Psoas muscle (tissue), 8 donors: Measurements from ENCODE around the gene UNCX. TPM values are rescaled to one million over a fixed set of nuclear protein-coding genes. Genes with fewer than 3 reads are reported as not detected.
A peak's percentile ranks its signal among the peaks of the same experiment; 100 is the strongest.

Source experiments
- ATAC-seq, 4 donors: fragments of 200-7000 bp; cut with Tn5 transposase; one replicate each; pipeline ENCODE4 v1.9.1; 2020; ENCODE audit warnings: moderate library complexity in 3 of 4, mild to moderate bottlenecking in 2 of 4
- DNase-seq, 2 donors: peaks; one replicate each; pipeline ENCODE4 v3.0.0-alpha.2; 2020
- H3K27ac ChIP-seq: fragments of 200-600 bp; one replicate; pipeline ENCODE4 v1.8.0; 2022
- H3K27me3 ChIP-seq, 3 donors: fragments of 200-600 bp in 1 of 3; one replicate each; pipeline versions ENCODE4 v1.6.1 to v1.8.0; 2013 to 2022; ENCODE audit warnings: low read length in 2 of 3, mild to moderate bottlenecking in 2 of 3, moderate library complexity in 1 of 3; ENCODE audit not compliant: insufficient read depth in 3 of 3
- H3K36me3 ChIP-seq, 2 donors: fragments of 200-600 bp in 1 of 2; one replicate each; pipeline versions ENCODE4 v1.6.1 to v1.8.0; 2013 to 2022; ENCODE audit warnings: low read depth in 1 of 2, mild to moderate bottlenecking in 1 of 2, moderate library complexity in 1 of 2; ENCODE audit not compliant: insufficient read depth in 1 of 2
- H3K4me1 ChIP-seq: fragments of 200-600 bp; one replicate; pipeline ENCODE4 v1.8.0; 2022
- H3K4me3 ChIP-seq: fragments of 200-600 bp; one replicate; pipeline ENCODE4 v1.8.0; 2022; ENCODE audit warnings: mild to moderate bottlenecking
- H3K9me3 ChIP-seq: fragments of 200-600 bp; one replicate; pipeline ENCODE4 v1.8.0; 2022
- WGBS, 3 donors: extraction: QIAGEN DNeasy Blood & Tissue Kit; methylation state at CpG; one replicate each; pipeline versions ENCODE4 v1.1.6 to v1.1.7; 2013; 5-methylcytosine and 5-hydroxymethylcytosine counted together
- intact Hi-C, 2 donors: fragments of 100-400 bp; cut with DNase I; formaldehyde crosslinking; loops; one replicate each; pipeline versions ENCODE4 v1.11.0 to v1.14.2; 2022
- polyA plus RNA-seq, 3 donors: library from polyadenylated mRNA; stranded (reverse); fragments of 200-250 nt; gene quantifications; one replicate each; pipeline ENCODE4 v1.2.3, GENCODE V29; 2013
- total RNA-seq, 4 donors: library from RNA; stranded (reverse); fragmentation: NEBNext Ultra II Directional in 2 of 4; extraction: Animal tissue kit (Norgen Biotek cat#: 25700) in 2 of 4; gene quantifications; one replicate each; pipeline versions ENCODE4 v1.2.1 to v1.2.4, GENCODE V29; 2021 to 2023
- TF ChIP-seq, protein P1 (sequence below): fragments of 200-600 bp; IDR thresholded peaks from one replicate; pipeline ENCODE4 v1.8.0; 2022; ENCODE audit warnings: antibody characterized with exemption
- donor health status: healthy with polysubstance abuse.
- donor health status: DM: no; HTN: no; CAD: no; lungs with moderate emphysema.
- donor health status: Bipolar disorder and iron deficiency.
- donor health status: healthy.
- donor health status: DM: yes; HTN: yes; CAD: no.
- donor health status: DM: no; HTN: no; CAD: no.
- donor health status: DM: no; HTN: no; CAD: no.
- donor health status: DM: yes; HTN: yes; CAD: no.

Gene UNCX
- total and polyA plus RNA-seq, 7 donors, result not detected

GRCh38 chr7:1248916-1249581 lies 16.4 kb downstream of the UNCX start:
- Histone ChIP-seq H3K9me3 (no peaks in the 10 kb centered on the region), H3K27me3 (peaks cover 0 to 90% (median 33%) of the 10 kb centered on the region in 3 donors), H3K36me3 (no peaks in the 10 kb centered on the region), H3K4me3 (no peak overlapping the region), H3K4me1 (peaks cover 15% of the 10 kb centered on the region), H3K27ac (no peak overlapping the region)
- ATAC-seq (no peak), DNase-seq (peak in 1 of 2 donors; percentile 4)
- intact Hi-C loops, result no loop called here
- TF ChIP-seq, protein P1, sequence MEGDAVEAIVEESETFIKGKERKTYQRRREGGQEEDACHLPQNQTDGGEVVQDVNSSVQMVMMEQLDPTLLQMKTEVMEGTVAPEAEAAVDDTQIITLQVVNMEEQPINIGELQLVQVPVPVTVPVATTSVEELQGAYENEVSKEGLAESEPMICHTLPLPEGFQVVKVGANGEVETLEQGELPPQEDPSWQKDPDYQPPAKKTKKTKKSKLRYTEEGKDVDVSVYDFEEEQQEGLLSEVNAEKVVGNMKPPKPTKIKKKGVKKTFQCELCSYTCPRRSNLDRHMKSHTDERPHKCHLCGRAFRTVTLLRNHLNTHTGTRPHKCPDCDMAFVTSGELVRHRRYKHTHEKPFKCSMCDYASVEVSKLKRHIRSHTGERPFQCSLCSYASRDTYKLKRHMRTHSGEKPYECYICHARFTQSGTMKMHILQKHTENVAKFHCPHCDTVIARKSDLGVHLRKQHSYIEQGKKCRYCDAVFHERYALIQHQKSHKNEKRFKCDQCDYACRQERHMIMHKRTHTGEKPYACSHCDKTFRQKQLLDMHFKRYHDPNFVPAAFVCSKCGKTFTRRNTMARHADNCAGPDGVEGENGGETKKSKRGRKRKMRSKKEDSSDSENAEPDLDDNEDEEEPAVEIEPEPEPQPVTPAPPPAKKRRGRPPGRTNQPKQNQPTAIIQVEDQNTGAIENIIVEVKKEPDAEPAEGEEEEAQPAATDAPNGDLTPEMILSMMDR, result no peak
- 22 to 27% (median 23%) methylated on average over 19 to 26 of the region's 26 CpGs for WGBS, 3 donors

DNA sequence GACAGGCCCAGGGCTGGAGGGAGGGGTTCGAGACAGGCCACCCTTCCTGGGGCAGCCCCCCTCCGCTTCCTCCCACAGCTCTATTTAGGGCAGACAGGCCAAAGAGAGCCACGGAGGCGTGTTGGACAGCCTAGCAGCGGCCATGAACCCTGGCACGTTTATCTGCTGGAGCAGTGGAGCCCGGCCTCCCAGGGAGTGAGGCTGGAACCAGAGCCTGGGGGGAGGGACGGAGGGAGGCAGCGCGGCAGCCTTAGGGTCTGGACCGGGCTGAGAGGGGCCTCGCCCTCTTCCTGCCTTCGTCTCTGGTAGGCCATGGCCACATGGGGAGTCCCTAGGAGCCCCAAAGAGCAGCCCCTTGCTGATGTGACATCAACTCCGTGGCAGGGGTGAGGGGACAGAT lies 17.1 kb downstream of the UNCX start:
- intact Hi-C loops, result no loop called here
- ATAC-seq, result no peak
- TF ChIP-seq, protein P1, result no peak
- Histone ChIP-seq H3K9me3 (no peaks in the 10 kb centered on the region), H3K27me3 (peaks cover 0 to 91% (median 31%) of the 10 kb centered on the region in 3 donors), H3K4me3 (no peak overlapping the region), H3K4me1 (peaks cover 15% of the 10 kb centered on the region), H3K27ac (no peak overlapping the region), H3K36me3 (no peaks in the 10 kb centered on the region)
- WGBS, 3 donors, result 35 to 43% (median 39%) methylated on average over 11 to 14 of the region's 14 CpGs
- peak; percentile 6 to 40 for DNase-seq

DNA sequence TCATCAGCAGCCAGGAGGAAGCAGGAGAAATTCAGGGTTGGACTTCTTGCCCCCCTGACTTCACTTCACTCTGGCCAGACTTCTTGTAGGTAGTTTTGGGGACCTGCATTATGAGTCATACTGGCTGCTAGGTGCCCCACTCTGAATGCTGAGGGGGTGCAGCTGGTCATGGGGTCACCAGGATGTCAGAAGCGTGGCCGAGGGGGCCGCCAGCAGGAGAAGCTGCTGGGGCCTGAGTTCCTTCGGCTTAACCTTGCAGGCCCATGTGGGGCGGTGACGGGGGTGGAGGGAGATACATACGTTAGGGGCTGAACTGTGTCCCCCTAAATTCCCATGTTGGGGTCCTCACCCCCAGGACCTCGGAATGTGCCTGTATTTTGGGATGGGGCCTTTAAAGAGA lies 18.2 kb downstream of the UNCX start:
- no peak for ATAC-seq
- peaks cover 0 to 91% (median 30%) of the 10 kb centered on the region in 3 donors for H3K27me3 ChIP-seq
- DNase-seq, result peak; percentile 8 to 47

DNA sequence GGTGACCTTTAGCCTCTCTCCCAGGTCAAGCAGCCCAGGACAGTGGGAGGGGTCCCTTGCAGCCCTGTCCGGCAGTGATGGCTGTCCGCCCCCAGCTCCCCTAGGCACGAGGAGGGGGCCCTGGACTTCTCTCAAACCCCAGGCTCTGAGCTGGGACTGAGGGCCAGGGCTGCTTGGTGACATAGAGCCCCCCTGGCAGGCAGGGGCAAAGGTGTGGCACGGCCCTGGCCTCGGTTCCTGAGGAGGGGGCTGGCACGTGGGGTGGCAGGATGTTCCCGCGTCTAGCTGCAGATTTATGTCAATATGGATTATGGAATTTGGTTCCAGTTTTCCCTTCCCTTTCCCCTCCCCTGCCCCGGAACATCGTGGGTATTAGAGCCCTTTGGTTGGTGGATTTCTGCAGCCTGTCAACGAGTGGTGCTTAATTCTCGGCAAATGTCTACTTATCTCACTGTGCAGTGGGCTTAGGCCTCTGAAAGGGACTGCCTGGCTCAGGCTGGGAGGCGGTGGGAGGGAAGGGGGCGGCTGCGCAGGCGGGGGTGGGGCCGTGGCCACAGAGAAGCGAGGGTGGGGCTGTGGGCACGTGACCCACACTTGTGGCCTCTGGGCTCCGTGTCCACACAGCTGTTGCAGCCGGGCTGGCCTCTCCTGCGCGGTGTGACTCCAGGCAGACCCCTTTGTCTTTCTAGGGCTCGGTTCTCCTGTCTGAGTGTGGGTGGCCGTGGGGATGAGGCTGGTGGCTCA lies 19.3 kb downstream of the UNCX start:
- Histone ChIP-seq H3K4me1 (peaks cover 12% of the 10 kb centered on the region), H3K9me3 (no peaks in the 10 kb centered on the region), H3K27me3 (peaks cover 0 to 91% (median 25%) of the 10 kb centered on the region in 3 donors), H3K27ac (no peak overlapping the region), H3K36me3 (no peaks in the 10 kb centered on the region), H3K4me3 (no peak overlapping the region)
- ATAC-seq (no peak), DNase-seq (peak; percentile 5 to 28)
- TF ChIP-seq, protein P1, result no peak
- WGBS, 3 donors, result 32 to 41% (median 33%) methylated on average over 23 to 25 of the region's 25 CpGs
- intact Hi-C loops, result no loop called here

More for the DNA sequence above, 18.2 kb downstream of the UNCX start:
- WGBS, 3 donors, result 91 to 94% (median 92%) methylated on average over 8 of the region's 8 CpGs
- intact Hi-C loops, result no loop called here
- H3K36me3 ChIP-seq, result no peaks in the 10 kb centered on the region
- H3K9me3 ChIP-seq, result no peaks in the 10 kb centered on the region
- no peak overlapping the region for H3K27ac ChIP-seq
- H3K4me3 ChIP-seq, result no peak overlapping the region
- H3K4me1 ChIP-seq, result peaks cover 15% of the 10 kb centered on the region
- TF ChIP-seq, protein P1, result no peak
